Smooth muscle cell (in vitro differentiated cells): Measurements from ENCODE around the gene MPZL3. TPM values are rescaled to one million over a fixed set of nuclear protein-coding genes. Genes with fewer than 3 reads are reported as not detected.
"Not testable (repeated sequence)": the region's sequence is repeated elsewhere in the genome, so short reads cannot be mapped to it uniquely, and the experiment has no call there.

ENCODE experiments used
- DNase-seq: peaks from one replicate; lab custom pipeline; 2025; ENCODE audit not compliant: unreplicated experiment; lab: John Stamatoyannopoulos, UW
- H2AFZ ChIP-seq: fragments of 200-600 bp; sonication (generic); 2 replicates; pipeline ENCODE4 v1.6.0; 2016; ENCODE audit warnings: antibody characterized with exemption, low read depth, mild to moderate bottlenecking
- H3F3A ChIP-seq: fragments of 200-600 bp; sonication (generic); 2 replicates; pipeline ENCODE4 v1.6.0; 2017; ENCODE audit warnings: antibody characterized with exemption, low read depth
- H3K27ac ChIP-seq: fragments of 200-600 bp; sonication (generic); 2 replicates; pipeline ENCODE4 v1.5.1; 2016; ENCODE audit warnings: low read depth, mild to moderate bottlenecking
- H3K27me3 ChIP-seq: fragments of 200-600 bp; sonication (generic); 2 replicates; pipeline ENCODE4 v1.6.1; 2016; ENCODE audit warnings: low read depth, mild to moderate bottlenecking
- H3K36me3 ChIP-seq: fragments of 200-600 bp; sonication (generic); 2 replicates; pipeline ENCODE4 v1.5.1; 2016; ENCODE audit warnings: low read depth
- H3K4me1 ChIP-seq: fragments of 200-600 bp; sonication (generic); 2 replicates; pipeline ENCODE4 v1.5.1; 2016; ENCODE audit warnings: low read depth
- H3K4me2 ChIP-seq: fragments of 200-600 bp; sonication (generic); 2 replicates; pipeline ENCODE4 v1.6.0; 2016; ENCODE audit warnings: mild to moderate bottlenecking
- H3K4me3 ChIP-seq: fragments of 200-600 bp; sonication (generic); 2 replicates; pipeline ENCODE4 v1.5.1; 2016; ENCODE audit warnings: mild to moderate bottlenecking
- H3K79me2 ChIP-seq: fragments of 200-600 bp; sonication (generic); 2 replicates; pipeline ENCODE4 v1.6.0; 2016; ENCODE audit warnings: low read depth, mild to moderate bottlenecking
- H3K9ac ChIP-seq: fragments of 200-600 bp; sonication (generic); 2 replicates; pipeline ENCODE4 v1.6.0; 2016; ENCODE audit warnings: low read depth
- H3K9me3 ChIP-seq: fragments of 200-600 bp; sonication (generic); replicated peaks from 2 replicates; pipeline ENCODE4 v1.5.1; 2016; ENCODE audit warnings: low read depth
- H4K20me1 ChIP-seq: fragments of 200-600 bp; sonication (generic); 2 replicates; pipeline ENCODE4 v1.6.0; 2016; ENCODE audit warnings: low read depth
- CTCF ChIP-seq: fragments of 200-600 bp; sonication (generic); IDR thresholded peaks from 2 replicates; pipeline ENCODE4 v1.5.1; 2017; ENCODE audit warnings: borderline replicate concordance, mild to moderate bottlenecking, antibody characterized with exemption; ENCODE audit not compliant: insufficient read depth, poor library complexity, severe bottlenecking
- WGBS: methylation state at CpG from one replicate; pipeline ENCODE4 v1.1.7; 2016; ENCODE audit warnings: low lambda C conversion rate; 5-methylcytosine and 5-hydroxymethylcytosine counted together
- polyA plus RNA-seq: library from polyadenylated mRNA; unstranded; fragments of >200 nt; fragmentation: Nextera tagmentation; extraction: Ambion mirVana; gene quantifications from 2 replicates; pipeline ENCODE4 v1.2.1, GENCODE V29; 2016
- total RNA-seq: library from RNA; depleted of rRNA; stranded (reverse); fragments of >200 nt; gene quantifications from 2 replicates; pipeline ENCODE4 v1.2.3, GENCODE V29; 2014

MPZL3 gene
- total and polyA plus RNA-seq, 2 experiments from 2014 or later: 1.7 to 9.0 TPM

DNA sequence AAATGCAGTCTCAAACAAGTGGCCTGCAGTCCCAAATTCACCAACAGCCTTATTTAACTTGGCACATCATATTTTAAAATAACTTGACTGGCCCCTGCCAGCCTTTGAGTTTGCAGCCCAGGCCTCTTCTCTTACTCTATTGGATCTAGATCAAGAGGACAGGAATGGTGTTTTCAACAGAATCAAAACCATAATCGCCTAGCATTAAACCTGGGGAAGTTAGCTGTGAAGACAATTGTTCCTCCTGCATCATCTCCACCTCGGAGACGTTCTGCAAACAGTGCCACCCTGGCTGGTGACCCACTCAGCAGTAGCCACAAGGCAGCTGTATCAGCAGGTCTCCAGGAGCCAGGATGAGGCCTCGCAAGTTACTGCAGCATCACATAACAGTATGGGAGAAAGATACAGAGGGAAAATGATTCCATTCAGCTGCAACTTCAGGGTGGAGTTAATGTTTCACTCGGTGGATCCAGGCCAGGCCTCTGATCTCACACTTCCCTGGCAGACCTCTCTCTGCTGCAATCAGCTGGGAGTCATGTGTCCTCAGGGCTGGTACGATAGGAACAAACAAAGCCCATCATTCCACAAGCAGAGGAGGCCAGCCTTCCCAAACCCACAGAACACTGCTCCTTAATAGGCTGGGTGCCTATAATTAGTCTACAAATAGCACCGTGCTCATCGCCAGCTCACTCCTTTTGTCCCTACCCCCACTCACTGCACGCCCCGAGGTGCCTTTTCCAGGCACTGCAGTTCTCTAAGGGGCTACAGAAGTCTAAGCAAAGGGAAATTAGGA is 57.1 kb downstream of the MPZL3 start:
- Histone ChIP-seq H2AFZ (no peak overlapping the region), H3K9me3 (no peaks in the 10 kb centered on the region), H3K36me3 (no peaks in the 10 kb centered on the region), H3K79me2 (no peaks in the 10 kb centered on the region), H3K27me3 (peaks cover 10% of the 10 kb centered on the region), H3K4me3 (no peak overlapping the region), H3F3A (no peaks in the 10 kb centered on the region), H4K20me1 (no peaks in the 10 kb centered on the region), H3K9ac (no peak overlapping the region), H3K4me1 (no peaks in the 10 kb centered on the region), H3K4me2 (no peak overlapping the region), H3K27ac (no peak overlapping the region)
- WGBS: 58% methylated on average over 10 of the region's 10 CpGs
- no peak for DNase-seq
- no peak for TF ChIP-seq CTCF

GRCh38 chr11:118193910-118194566 is 58.1 kb downstream of the MPZL3 start:
- H3K79me2 ChIP-seq: no peaks in the 10 kb centered on the region
- no peaks in the 10 kb centered on the region for H3K4me1 ChIP-seq
- H3F3A ChIP-seq: no peaks in the 10 kb centered on the region
- no peaks in the 10 kb centered on the region for H4K20me1 ChIP-seq
- no peak overlapping the region for H3K27ac ChIP-seq
- no peak overlapping the region for H3K4me3 ChIP-seq
- H3K4me2 ChIP-seq: no peak overlapping the region
- H3K27me3 ChIP-seq: peaks cover 14% of the 10 kb centered on the region
- no peak for DNase-seq
- H3K9ac ChIP-seq: no peak overlapping the region
- TF ChIP-seq CTCF: no peak
- WGBS: 86% methylated on average over 6 of the region's 6 CpGs
- H3K9me3 ChIP-seq: no peaks in the 10 kb centered on the region
- H3K36me3 ChIP-seq: no peaks in the 10 kb centered on the region
- H2AFZ ChIP-seq: no peak overlapping the region

GRCh38 chr11:118192817-118193216 is 59.3 kb downstream of the MPZL3 start:
- H3K36me3 ChIP-seq, H3K4me1 ChIP-seq, DNase-seq, H3F3A ChIP-seq, H3K4me2 ChIP-seq, H3K9me3 ChIP-seq, H3K4me3 ChIP-seq, H3K79me2 ChIP-seq, H3K27ac ChIP-seq, H2AFZ ChIP-seq, H4K20me1 ChIP-seq, H3K9ac ChIP-seq: not testable (repeated sequence)
- WGBS: 95% methylated on average over 5 of the region's 5 CpGs
- peaks cover 14% of the 10 kb centered on the region for H3K27me3 ChIP-seq

GRCh38 chr11:118190942-118191506 is 61.1 kb downstream of the MPZL3 start:
- not testable (repeated sequence) for H3K27ac ChIP-seq, H3K9me3 ChIP-seq, H2AFZ ChIP-seq, H3K4me1 ChIP-seq, H3F3A ChIP-seq, H4K20me1 ChIP-seq, H3K9ac ChIP-seq, DNase-seq, H3K4me3 ChIP-seq, H3K79me2 ChIP-seq, H3K4me2 ChIP-seq, H3K36me3 ChIP-seq
- WGBS: 93% methylated on average over 2 of the region's 2 CpGs
- peaks cover 15% of the 10 kb centered on the region for H3K27me3 ChIP-seq
